Suppressor macrophage treated with lipopolysaccharide for 1 hour (primary cell): ENCODE measurements around the gene ROBO4.

Experiments
- DNase-seq, 3 donors: peaks; one replicate each; pipeline ENCODE4 v3.0.0-alpha.2; 2020 to 2022

ROBO4 gene

GRCh38 chr11:124889191-124890091, 8.2 kb downstream of the ROBO4 start:
- peak; percentile 71 to 80 (median 73) for DNase-seq

DNA sequence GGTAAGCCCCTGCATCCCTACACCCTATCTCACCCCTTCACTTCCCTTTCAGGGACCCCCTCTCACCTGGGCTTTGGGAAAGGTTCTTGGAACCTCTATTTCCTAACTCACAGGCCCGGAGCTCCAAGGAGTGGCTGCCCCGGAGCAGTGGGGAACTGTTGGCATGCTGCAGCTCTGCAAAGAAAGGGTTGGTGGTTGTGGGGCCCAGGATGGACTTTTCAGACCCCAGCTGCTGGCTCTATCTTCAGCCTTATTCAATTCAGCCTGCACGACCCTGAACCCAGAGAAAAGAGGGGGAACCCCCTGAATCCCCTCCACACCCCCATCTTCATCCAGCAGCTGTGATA, 10.0 kb downstream of the ROBO4 start:
- DNase-seq: no peak

DNA sequence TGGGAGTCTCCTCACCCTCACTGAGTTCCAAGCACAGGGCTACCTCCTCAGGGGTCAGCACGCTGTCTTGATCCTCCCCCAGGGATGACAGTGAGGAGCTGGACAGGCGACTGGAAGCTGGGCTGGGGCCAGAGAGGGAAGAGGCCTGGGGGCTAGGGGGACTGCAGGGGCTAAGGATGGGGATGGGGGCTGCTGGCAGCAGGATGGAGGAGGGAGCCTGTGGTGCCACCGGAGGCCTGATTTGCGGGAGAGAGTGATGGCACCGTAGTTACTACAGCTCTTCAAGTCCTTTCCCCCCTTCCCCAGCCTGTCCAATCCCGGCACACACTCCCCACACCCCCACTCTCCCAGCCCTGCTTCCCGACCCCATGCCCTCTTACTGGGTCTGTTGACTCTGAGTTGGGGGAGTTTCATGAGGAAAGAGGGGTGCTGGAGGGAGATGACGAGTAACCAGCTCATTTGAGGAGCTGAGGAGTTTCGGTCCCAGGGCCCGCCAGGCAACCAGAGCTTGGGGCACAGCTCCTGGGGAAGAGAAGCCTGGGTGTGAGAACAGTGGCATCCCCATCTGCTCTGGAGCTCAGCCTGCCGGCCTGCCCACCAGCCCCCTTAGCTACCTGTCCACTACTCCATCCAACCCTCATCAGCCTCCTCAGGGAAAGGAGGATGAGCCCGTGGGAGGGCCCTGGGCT, 10.5 kb downstream of the ROBO4 start:
- DNase-seq: no peak

GRCh38 chr11:124886476-124886875, 11.2 kb downstream of the ROBO4 start:
- no peak for DNase-seq

DNA sequence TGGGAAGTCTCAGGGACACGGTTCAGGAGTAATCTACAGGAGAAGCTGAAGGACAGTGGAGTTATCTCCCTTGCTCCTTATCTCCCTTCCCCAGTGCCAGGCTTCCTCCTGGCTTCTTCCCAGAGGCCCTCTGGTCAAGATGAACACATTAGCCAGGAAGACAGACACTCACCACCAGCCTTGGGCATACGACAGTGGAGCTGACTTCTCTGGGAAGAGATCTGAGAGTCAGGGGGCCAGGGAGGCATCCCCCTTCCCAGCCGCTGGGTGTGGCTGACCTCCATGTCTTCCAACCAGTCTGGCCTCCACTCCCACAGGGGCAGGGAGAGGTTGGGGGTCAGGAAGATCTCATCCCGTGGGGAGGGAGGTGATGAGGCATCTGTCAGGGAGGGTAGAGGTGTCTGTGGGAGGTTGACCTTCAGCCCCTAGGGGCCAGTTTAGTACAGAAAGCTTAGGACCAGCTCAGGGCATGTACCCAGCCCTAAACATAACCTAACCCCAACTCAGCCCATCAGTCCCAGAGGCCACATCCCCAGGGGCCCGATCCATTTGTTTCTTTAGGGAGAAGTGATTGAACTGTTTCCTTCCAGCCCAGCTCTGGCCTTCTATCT, 12.7 kb downstream of the ROBO4 start:
- no peak for DNase-seq

- no peak for DNase-seq
Measured at GRCh38 chr11:124884340-124884739, 13.3 kb downstream of the ROBO4 start.

GRCh38 chr11:124882339-124883071, 15.2 kb downstream of the ROBO4 start:
- no peak for DNase-seq

DNA sequence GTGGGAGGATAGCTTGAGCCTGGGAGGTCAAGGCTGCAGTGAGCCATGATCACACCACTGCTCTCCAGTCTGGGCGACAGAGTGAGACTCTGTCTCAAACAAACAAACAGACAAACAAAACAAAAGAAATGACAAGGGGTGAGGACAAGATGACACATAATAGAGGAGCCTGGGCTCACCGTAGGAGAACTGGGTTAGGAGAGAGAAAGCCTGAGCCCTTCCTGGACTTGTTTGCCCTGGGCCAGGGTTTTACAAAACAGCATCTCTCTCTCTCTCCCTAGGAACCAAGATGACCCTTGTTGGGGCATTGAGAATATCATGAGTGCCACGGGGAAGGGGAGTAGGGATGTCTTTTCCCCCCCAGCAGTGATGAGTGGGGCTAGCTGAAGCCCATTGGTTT, 16.7 kb downstream of the ROBO4 start:
- no peak for DNase-seq

GRCh38 chr11:124880290-124880611, 17.4 kb downstream of the ROBO4 start:
- no peak for DNase-seq

- DNase-seq: no peak
Measured at GRCh38 chr11:124879493-124880289, 18.0 kb downstream of the ROBO4 start.

- no peak for DNase-seq
Measured at GRCh38 chr11:124878759-124879492, 18.7 kb downstream of the ROBO4 start.

DNA sequence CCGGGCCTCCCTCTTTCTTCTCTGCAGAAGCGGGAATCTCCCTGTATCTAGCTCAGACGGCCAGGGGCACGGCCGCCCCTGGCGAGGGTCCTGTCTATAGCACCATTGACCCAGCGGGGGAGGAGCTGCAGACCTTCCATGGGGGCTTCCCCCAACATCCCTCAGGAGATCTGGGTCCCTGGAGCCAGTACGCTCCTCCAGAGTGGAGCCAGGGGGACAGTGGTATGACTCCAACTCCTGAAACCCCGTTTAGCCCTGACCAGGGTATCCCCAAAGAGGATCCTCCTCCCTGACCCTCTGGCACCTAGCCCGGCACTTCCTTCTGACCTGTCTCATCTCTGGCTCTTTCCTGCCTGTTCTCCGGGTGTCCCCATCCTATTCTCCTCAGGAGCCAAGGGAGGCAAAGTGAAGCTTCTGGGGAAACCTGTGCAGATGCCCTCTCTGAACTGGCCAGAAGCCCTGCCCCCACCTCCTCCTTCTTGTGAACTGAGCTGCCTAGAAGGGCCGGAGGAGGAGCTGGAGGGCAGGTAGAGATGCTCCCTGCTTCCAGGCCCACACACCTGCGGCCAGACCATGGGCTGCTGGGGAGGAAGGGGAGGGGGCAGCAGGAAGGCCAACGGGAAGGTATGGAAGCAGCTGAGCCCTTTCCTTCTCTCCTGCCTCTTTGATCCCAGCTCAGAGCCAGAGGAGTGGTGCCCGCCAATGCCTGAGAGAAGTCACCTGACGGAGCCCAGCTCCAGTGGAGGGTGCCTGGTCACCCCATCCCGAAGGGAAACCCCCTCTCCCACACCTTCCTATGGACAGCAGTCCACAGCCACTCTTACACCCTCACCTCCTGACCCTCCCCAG, 19.5 kb downstream of the ROBO4 start:
- DNase-seq: no peak

- DNase-seq: no peak
Measured at GRCh38 chr11:124877631-124877909, 20.1 kb downstream of the ROBO4 start.

DNA sequence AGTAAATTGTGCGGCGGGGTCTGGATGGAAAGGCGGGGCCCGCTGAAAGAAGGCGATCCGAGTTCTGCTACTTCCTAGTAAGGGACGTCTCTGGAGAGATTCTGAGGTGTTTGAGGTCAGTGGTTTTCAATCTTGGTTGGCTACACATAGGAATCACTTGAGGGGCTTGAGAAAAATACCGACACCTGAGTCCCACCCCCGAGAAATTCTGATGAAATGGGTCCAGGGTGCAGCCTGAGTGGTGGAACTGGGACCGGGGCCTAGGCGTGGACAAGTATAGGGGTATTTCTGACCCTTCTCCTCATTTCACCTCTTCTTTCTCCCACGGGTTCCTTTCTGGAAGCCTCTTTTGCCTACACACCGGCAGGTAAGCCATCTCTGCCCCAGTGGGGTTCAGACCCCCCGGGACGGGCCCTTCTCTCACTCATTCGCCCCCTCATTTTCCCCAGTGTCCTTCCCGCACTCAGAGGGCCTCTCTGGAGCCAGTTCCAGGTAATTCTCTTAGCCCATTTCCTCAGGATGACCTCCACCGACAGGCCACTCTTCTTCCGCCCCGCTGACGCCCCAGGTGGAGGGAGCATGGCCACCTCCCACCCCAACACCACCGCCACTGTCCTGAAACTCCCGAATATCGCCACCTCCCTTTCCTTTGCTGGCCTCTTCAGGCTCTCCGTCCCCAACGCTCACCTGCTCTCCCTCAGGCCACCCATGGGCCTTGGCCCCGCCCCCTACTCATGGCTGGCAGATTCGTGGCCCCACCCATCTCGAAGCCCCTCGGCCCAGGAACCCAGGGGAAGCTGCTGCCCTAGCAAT, 20.6 kb downstream of the ROBO4 start:
- DNase-seq: no peak

DNA sequence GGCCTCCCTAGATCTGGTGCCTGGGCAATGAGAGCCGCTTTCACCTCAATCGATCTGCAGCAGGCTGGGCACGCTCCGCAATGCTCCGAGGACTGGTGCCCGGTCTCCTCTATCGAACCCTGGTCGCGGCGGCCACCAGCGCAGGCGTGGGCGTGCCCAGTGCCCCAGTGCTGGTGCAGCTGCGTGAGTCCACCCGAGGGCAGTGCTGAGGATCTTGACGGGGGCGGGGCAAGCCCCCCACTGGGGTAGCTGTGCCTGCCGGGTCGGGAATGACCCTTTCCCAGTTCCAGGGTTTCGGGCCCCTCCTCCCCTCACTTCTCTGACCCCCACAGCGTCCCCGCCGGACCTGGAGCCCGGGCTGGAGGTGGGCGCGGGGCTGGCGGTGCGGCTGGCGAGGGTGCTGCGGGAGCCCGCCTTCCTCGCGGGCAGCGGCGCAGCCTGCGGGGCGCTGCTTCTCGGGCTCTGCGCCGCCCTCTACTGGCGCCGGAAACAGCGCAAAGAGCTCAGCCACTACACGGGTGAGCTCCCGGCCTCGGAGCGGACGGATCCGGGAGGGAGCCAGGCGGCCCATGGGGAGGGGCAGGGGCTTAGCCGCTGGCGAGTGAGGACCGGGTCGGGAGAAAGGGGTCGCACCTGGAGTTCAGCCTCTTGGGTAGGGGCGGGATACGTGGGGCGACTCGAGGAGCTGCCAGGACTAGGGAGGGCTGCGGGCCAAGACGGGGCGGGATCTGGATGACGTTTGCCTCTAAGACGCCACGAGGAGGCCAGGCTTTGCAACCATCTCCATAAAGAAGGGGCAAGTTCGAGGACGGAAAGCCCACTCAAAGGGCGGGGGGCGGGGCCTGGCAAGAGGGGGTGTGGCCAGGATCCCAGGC, 21.5 kb downstream of the ROBO4 start:
- peak; percentile 80 to 91 (median 88) for DNase-seq

DNA sequence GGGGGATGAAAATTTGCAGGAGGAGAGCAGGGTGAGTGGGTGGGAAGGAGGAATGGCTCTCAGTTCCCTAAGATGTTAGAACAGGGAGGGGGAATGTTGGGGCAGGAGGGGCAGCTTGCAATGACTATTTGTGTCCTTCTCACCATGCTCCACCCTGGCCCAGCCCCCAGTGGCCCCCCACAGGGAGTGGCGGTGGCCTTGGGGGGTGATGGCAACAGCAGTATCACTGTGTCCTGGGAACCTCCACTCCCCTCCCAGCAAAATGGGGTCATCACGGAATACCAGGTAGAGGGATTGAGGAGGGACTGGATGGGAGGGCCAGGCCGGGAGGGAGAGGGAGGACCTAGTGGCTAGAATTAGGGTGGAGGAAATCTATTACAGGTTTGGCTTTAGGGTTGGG, 22.3 kb downstream of the ROBO4 start:
- DNase-seq: no peak

DNA sequence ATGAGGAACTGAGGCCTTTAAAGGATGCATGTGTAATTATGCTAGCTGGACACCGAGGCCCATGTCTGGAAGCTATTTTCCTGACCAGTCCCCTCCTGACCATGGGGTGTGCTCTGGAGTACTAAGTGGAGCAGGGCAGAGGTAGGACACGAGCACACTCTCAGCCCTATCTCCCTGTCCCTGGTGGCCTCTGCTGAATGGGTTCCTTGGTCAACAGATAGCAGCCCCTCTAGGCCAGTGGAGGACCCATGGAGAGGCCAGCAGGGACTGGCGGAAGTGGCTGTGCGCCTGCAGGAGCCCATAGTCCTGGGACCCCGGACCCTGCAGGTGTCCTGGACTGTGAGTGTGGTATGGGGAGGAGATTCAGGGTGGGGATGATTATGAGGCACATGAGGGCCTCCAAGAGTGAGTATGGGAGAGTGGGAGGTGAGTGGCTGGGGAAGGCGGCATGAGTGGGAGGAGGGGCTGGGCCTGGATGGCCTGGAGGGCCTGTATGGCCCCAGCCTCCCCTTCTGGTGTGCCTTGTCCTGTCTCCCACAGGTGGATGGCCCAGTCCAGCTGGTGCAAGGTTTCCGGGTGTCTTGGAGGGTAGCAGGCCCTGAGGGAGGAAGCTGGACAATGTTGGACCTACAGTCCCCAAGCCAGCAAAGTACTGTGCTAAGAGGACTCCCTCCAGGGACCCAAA, 23.0 kb downstream of the ROBO4 start:
- no peak for DNase-seq

- DNase-seq: no peak
Measured at GRCh38 chr11:124873951-124874350, 23.7 kb downstream of the ROBO4 start.

DNA sequence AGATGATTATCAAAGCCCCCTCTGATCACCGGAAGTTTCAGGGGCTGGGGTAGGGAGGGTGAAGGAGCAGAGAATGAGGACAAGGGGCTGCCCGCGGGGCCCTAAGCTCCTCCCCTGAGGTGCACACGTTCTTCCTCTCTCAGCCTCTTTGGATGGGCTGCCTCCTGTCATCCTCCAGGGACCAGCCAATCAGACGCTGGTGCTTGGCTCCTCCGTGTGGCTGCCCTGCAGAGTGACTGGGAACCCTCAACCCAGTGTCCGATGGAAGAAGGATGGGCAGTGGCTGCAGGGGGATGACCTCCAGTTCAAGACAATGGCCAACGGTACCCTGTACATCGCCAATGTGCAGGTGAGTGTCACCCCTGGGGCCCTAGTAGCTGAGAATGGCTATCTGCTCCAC, 24.9 kb downstream of the ROBO4 start:
- no peak for DNase-seq
